Caco-2 (cell line): ENCODE data around the gene SCAMP1. TPM values are rescaled to one million over a fixed set of nuclear protein-coding genes. Genes with fewer than 3 reads are reported as not detected.
"Not testable (repeated sequence)": the region's sequence is repeated elsewhere in the genome, so short reads cannot be mapped to it uniquely, and the experiment has no call there.

Experiments used
- BruUV-seq: library from RNA; stranded (reverse); fragments of 400-500 nt; replicated peaks from 2 replicates; lab custom pipeline; 2021; lab: Mats Ljungman, UMichigan
- CTCF ChIA-PET: fragments of 300-600 bp; sonication (Branson Sonifier 250); formaldehyde crosslinking; loops from one replicate; lab custom pipeline; 2022; ENCODE audit warnings: antibody characterized with exemption; lab: Charles Lee
- POLR2A ChIA-PET: fragments of 300-600 bp; sonication (Branson Sonifier 250); formaldehyde crosslinking; loops from one replicate; lab custom pipeline; 2022; ENCODE audit warnings: antibody characterized with exemption; lab: Charles Lee
- DNase-seq, 2 experiments: peaks; one replicate each; pipeline versions ENCODE4 v3.0.0 to v3.0.0-alpha.2; 2020 to 2022
- H3K27me3 ChIP-seq: replicated peaks from 2 replicates; pipeline ENCODE4 v1.6.0; 2011; ENCODE audit warnings: low read length; ENCODE audit not compliant: control insufficient read depth, insufficient read depth
- H3K36me3 ChIP-seq: 2 replicates; pipeline ENCODE4 v1.5.1; 2011; ENCODE audit warnings: low read length; ENCODE audit not compliant: control insufficient read depth, insufficient read depth
- H3K4me1 ChIP-seq: fragments of 250-450 bp; sonication (Bioruptor Pico); 2 replicates; pipeline ENCODE4 v1.5.1; 2020; ENCODE audit warnings: mild to moderate bottlenecking
- H3K4me3 ChIP-seq: 2 replicates; pipeline ENCODE4 v1.5.1; 2011; ENCODE audit warnings: low read depth, mild to moderate bottlenecking, control low read depth, low read length
- H3K9me3 ChIP-seq: fragments of 250-450 bp; sonication (Bioruptor Pico); 2 replicates; pipeline ENCODE4 v1.5.1; 2020; ENCODE audit warnings: mild to moderate bottlenecking, moderate library complexity
- H3K27ac Mint-ChIP-seq: one replicate; pipeline ENCODE4 v1.8.0; 2022; ENCODE audit warnings: mixed read lengths; ENCODE audit not compliant: unreplicated experiment
- H3K27me3 Mint-ChIP-seq: one replicate; pipeline ENCODE4 v1.8.0; 2022; ENCODE audit warnings: mixed read lengths; ENCODE audit not compliant: insufficient read depth, unreplicated experiment
- H3K36me3 Mint-ChIP-seq: one replicate; pipeline ENCODE4 v1.8.0; 2022; ENCODE audit warnings: mild to moderate bottlenecking, mixed read lengths; ENCODE audit not compliant: insufficient read depth, unreplicated experiment
- H3K4me1 Mint-ChIP-seq: one replicate; pipeline ENCODE4 v1.8.0; 2022; ENCODE audit warnings: low read depth, mixed read lengths; ENCODE audit not compliant: unreplicated experiment
- H3K4me3 Mint-ChIP-seq: one replicate; pipeline ENCODE4 v1.8.0; 2022; ENCODE audit warnings: mild to moderate bottlenecking, moderate library complexity, mixed read lengths; ENCODE audit not compliant: unreplicated experiment
- H3K9me3 Mint-ChIP-seq: one replicate; pipeline ENCODE4 v1.8.0; 2022; ENCODE audit warnings: mixed read lengths; ENCODE audit not compliant: unreplicated experiment
- intact Hi-C: fragments of 100-400 bp; cut with micrococcal nuclease; formaldehyde crosslinking; loops from one replicate; pipeline ENCODE4 v1.10.0; 2022; ENCODE audit not compliant: unreplicated experiment
- total RNA-seq: library from RNA; stranded (reverse); gene quantifications from 2 replicates; pipeline ENCODE4 v1.2.3, GENCODE V29; 2022
- TF ChIP-seq, protein P1 (sequence below), 2 experiments: fragments of 200-600 bp in 1 of 2; IDR thresholded peaks; 1 replicate in 1 of 2; 2 replicates in 1 of 2; pipeline versions ENCODE4 v1.5.1 to v1.8.0; 2011 to 2022; ENCODE audit warnings: antibody characterized with exemption in 1 of 2, control low read depth in 1 of 2, inconsistent platforms in 1 of 2, low read depth in 1 of 2, low read length in 1 of 2, mild to moderate bottlenecking in 1 of 2, moderate library complexity in 1 of 2; ENCODE audit not compliant: insufficient read depth in 1 of 2, severe bottlenecking in 1 of 2, unreplicated experiment in 1 of 2

The SCAMP1 gene
- total RNA-seq, 1 experiment from 2014 or later = 21.3 TPM

DNA sequence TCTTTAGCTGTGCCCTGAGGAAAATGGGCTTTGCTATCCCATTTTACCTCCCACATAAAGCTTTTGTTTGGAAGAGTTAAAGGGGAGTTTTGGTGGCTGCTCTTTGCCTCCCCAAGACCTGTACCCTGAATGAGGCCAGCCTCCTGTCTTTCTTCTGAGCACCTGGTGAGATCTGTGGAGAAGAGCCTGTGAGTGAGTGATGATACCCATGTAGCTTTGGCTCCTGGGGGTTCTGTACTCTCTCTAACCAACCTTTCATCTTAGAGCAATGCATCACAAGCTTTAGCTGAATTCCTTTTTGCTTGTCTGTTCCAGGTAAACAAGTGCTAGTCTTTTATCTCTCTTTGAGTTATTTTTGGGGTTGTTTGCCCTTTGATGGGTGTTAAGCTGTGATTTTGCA lies 73.6 kb downstream of the SCAMP1 start:
- no peak overlapping the region for H3K4me3 ChIP-seq
- Mint-ChIP-seq H3K27me3 (no peaks in the 10 kb centered on the region), H3K36me3 (peaks cover 10% of the 10 kb centered on the region)

DNA sequence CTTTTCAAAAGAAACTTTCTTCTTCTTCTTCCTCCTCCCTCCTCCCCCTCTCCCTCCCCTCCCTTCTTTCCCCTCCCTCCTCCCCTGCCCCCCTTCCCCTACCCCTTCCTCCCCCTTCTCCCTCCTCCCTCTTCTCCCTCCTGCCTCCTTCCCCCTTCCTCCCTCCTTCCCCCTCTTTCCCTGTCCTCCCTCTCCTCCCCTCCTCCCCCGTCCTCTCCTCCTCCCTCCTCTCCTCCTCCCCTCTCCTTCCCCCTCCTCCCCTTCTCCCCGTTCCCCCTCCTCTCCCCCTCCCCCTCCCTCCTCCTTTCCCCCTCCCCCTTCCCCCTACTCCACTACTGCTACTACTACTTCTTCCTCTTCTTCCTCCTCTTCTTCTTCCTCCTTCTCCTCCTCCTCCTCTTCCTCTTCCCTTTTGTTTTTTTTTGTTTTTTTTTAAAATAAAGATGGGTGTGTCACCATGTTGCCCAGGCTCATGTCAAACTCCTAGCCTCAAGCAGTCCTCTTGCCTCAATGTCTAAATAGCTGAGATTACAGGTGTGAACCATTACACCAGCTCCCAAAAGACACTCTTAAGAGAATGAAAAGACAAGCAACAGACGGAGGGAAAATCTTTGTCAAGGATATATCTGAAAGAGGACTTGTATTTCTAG lies 87.5 kb downstream of the SCAMP1 start:
- no peak overlapping the region for H3K4me3 ChIP-seq
- TF ChIP-seq, protein P1, sequence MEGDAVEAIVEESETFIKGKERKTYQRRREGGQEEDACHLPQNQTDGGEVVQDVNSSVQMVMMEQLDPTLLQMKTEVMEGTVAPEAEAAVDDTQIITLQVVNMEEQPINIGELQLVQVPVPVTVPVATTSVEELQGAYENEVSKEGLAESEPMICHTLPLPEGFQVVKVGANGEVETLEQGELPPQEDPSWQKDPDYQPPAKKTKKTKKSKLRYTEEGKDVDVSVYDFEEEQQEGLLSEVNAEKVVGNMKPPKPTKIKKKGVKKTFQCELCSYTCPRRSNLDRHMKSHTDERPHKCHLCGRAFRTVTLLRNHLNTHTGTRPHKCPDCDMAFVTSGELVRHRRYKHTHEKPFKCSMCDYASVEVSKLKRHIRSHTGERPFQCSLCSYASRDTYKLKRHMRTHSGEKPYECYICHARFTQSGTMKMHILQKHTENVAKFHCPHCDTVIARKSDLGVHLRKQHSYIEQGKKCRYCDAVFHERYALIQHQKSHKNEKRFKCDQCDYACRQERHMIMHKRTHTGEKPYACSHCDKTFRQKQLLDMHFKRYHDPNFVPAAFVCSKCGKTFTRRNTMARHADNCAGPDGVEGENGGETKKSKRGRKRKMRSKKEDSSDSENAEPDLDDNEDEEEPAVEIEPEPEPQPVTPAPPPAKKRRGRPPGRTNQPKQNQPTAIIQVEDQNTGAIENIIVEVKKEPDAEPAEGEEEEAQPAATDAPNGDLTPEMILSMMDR (IDR thresholded peaks at IDR 0.05; ENCODE audit: insufficient read depth in 1 of 2, low read depth in 1 of 2, low read length in 1 of 2, severe bottlenecking in 1 of 2, unreplicated experiment in 1 of 2) = no peak
- DNase-seq = no peak
- no peaks in the 10 kb centered on the region for H3K27me3 Mint-ChIP-seq
- no peaks in the 10 kb centered on the region for H3K4me1 Mint-ChIP-seq
- H3K27me3 ChIP-seq = no peaks in the 10 kb centered on the region
- H3K36me3 ChIP-seq = no peaks in the 10 kb centered on the region
- no peak overlapping the region for H3K4me3 Mint-ChIP-seq
- H3K4me1 ChIP-seq = no peaks in the 10 kb centered on the region
- intact Hi-C loops = no loop called here
- no peak overlapping the region for H3K27ac Mint-ChIP-seq
- POLR2A ChIA-PET = no interaction called here
- peaks cover 12% of the 10 kb centered on the region for H3K9me3 Mint-ChIP-seq
- BruUV-seq = no TSS peak
- H3K9me3 ChIP-seq = no peaks in the 10 kb centered on the region; the same call in 1 of the 2 replicates
- CTCF ChIA-PET = no interaction called here
- H3K36me3 Mint-ChIP-seq = no peaks in the 10 kb centered on the region

More for the DNA sequence above, 73.6 kb downstream of the SCAMP1 start:
- ChIA-PET POLR2A (no interaction called here), CTCF (no interaction called here)
- Mint-ChIP-seq H3K4me3 (no peak overlapping the region), H3K4me1 (peaks cover 14% of the 10 kb centered on the region), H3K27ac (no peak overlapping the region), H3K9me3 (peaks cover 9% of the 10 kb centered on the region)
- Histone ChIP-seq H3K4me1 (peaks cover 5% of the 10 kb centered on the region), H3K9me3 (no peaks in the 10 kb centered on the region), H3K27me3 (no peaks in the 10 kb centered on the region), H3K36me3 (no peaks in the 10 kb centered on the region)
- no peak for DNase-seq
- intact Hi-C loops = no loop called here
- BruUV-seq = no TSS peak
- TF ChIP-seq, protein P1 (IDR thresholded peaks at IDR 0.05; ENCODE audit: insufficient read depth in 1 of 2, low read depth in 1 of 2, low read length in 1 of 2, severe bottlenecking in 1 of 2, unreplicated experiment in 1 of 2) = no peak

DNA sequence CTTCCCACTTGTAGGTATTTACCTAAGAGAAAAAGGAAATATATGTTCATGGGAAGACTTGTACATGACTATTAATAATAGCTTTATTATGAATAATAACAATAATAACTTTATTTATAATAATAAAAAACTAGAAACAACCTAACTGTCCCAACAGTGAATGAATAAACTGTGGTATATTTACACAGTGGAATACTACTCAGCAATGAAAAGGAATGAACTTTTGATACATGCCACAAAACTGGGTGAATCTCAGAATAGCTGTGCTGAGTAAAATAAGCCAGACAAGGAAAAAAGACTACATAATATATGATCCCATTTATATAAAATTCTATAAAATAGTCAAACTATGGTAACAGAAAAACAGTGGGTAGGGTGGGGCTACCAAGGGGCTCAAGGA lies 88.7 kb downstream of the SCAMP1 start:
- intact Hi-C loops = no loop called here
- Histone ChIP-seq H3K4me1 (no peaks in the 10 kb centered on the region), H3K9me3 (no peaks in the 10 kb centered on the region; the same call in 1 of the 2 replicates), H3K36me3 (no peaks in the 10 kb centered on the region), H3K27me3 (no peaks in the 10 kb centered on the region), H3K4me3 (no peak overlapping the region)
- peaks cover 12% of the 10 kb centered on the region for H3K9me3 Mint-ChIP-seq
- H3K36me3 Mint-ChIP-seq = no peaks in the 10 kb centered on the region
- POLR2A ChIA-PET = no interaction called here
- H3K27ac Mint-ChIP-seq = no peak overlapping the region
- CTCF ChIA-PET = no interaction called here
- H3K27me3 Mint-ChIP-seq = no peaks in the 10 kb centered on the region
- H3K4me3 Mint-ChIP-seq = no peak overlapping the region
- no peak for DNase-seq
- H3K4me1 Mint-ChIP-seq = no peaks in the 10 kb centered on the region
- no TSS peak for BruUV-seq
- TF ChIP-seq, protein P1 (IDR thresholded peaks at IDR 0.05; ENCODE audit: insufficient read depth in 1 of 2, low read depth in 1 of 2, low read length in 1 of 2, severe bottlenecking in 1 of 2, unreplicated experiment in 1 of 2) = no peak

DNA sequence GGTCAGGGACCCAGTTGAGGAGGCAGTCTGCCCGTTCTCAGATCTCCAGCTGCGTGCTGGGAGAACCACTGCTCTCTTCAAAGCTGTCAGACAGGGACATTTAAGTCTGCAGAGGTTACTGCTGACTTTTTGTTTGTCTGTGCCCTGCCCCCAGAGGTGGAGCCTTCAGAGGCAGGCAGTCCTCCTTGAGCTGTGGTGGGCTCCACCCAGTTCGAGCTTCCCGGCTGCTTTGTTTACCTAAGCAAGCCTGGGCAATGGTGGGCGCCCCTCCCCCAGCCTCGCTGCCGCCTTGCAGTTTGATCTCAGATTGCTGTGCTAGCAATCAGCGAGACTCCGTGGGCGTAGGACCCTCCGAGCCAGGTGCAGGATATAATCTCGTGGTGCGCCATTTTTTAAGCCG lies 97.1 kb downstream of the SCAMP1 start:
- intact Hi-C loops, CTCF ChIA-PET, H3K4me1 ChIP-seq, H3K27me3 ChIP-seq, H3K9me3 ChIP-seq, H3K4me3 ChIP-seq, POLR2A ChIA-PET, H3K4me1 Mint-ChIP-seq, BruUV-seq, H3K36me3 Mint-ChIP-seq, H3K27me3 Mint-ChIP-seq, H3K36me3 ChIP-seq, H3K9me3 Mint-ChIP-seq: not testable (repeated sequence)
- DNase-seq = peak; percentile 28 to 61
- Mint-ChIP-seq H3K4me3 (peak overlapping the region; percentile 71), H3K27ac (peak overlapping the region; percentile 80)
